GM21528 (cell line): ENCODE measurements around the gene PDZD7.

ENCODE experiments used
- ATAC-seq: cut with Tn5 transposase; IDR thresholded peaks from one replicate; pipeline ENCODE4 v1.9.1; 2021; ENCODE audit warnings: mild to moderate bottlenecking, moderate library complexity; ENCODE audit not compliant: unreplicated experiment, low FRiP score

PDZD7 gene

GRCh38 chr10:100970914-100971811 lies 59.8 kb downstream of the PDZD7 start:
- ATAC-seq, result no peak

- no peak for ATAC-seq
Observed at GRCh38 chr10:100970076-100970913, 60.6 kb downstream of the PDZD7 start.

GRCh38 chr10:100969187-100970075 lies 61.5 kb downstream of the PDZD7 start, which contains the start of gene SEMA4G:
TSS of gene SEMA4G (plus strand) at chr10:100969504. CDS start at chr10:100972913, 3,409 bp downstream.
- no peak for ATAC-seq

- ATAC-seq, result no peak
Observed at GRCh38 chr10:100968863-100969186, 62.1 kb downstream of the PDZD7 start.

GRCh38 chr10:100968062-100968736 lies 62.7 kb downstream of the PDZD7 start:
- ATAC-seq, result no peak

- no peak for ATAC-seq
Observed at GRCh38 chr10:100967332-100967731, 63.6 kb downstream of the PDZD7 start.

- no peak for ATAC-seq
Observed at GRCh38 chr10:100966887-100967286, 64.0 kb downstream of the PDZD7 start.

- ATAC-seq, result no peak
Observed at GRCh38 chr10:100965820-100966219, 65.1 kb downstream of the PDZD7 start.

- ATAC-seq, result no peak
Observed at GRCh38 chr10:100963826-100964225, 67.1 kb downstream of the PDZD7 start.

- ATAC-seq, result no peak
Observed at GRCh38 chr10:100962351-100963080, 68.4 kb downstream of the PDZD7 start.

- no peak for ATAC-seq
Observed at GRCh38 chr10:100960251-100960650, 70.7 kb downstream of the PDZD7 start.
